Medulla oblongata (tissue), 1 donor: ENCODE measurements around the gene PPP2R5C.
"Not testable (repeated sequence)": the region's sequence is repeated elsewhere in the genome, so short reads cannot be mapped to it uniquely, and the experiment has no call there.

Experiments
- DNase-seq: peaks from one replicate; pipeline ENCODE4 v3.0.0-alpha.2; 2015; ENCODE audit errors: extremely low spot score

PPP2R5C gene

DNA sequence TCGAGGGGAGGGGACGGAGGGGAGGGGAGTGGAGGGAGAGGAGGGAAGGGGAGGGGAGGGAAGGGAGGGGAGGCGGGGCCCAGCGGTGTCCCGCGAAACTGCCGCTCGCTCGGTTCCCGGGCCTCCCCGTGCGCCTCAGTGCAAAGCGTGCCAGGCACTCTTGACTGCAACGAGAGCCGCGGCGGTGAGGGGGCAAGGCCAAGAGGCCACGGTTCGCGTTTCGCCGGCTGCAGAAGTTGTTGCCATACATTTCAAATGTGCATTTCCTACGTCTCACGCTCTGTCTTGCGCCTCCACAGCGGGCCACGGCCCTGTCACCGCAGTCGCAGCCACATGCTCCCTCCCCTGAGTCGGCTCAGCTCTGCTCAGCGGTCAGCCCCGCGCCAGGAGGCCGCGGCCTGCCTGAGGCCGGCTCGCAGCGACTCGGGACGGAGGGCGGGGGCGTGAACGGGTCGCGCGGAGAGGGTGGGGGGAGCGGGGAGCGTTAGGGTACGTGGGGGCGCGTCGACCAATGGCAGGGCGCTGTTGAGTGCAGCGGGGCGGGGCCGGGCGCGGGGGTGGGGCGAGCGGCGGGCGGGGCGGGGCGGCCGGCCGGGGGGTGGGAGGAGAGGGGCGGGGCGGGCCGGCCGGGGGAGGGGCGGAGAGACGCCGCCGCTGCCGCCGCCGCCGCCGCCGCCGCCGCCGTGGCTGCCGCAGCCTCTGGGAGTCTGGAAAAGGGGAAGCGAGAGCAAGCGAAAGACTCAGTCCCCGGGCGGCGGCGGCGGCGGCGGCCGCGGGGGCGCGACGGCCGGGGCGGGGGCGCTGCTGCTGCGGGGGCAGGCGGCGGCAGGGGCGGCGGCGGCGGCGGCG lies at the start of gene PPP2R5C:
Gene PPP2R5C (plus strand): TSS at position 678 of the 849 bp plus-strand sequence. CDS start 185 bp downstream, outside the sequence.
- peak; percentile 91 for DNase-seq

DNA sequence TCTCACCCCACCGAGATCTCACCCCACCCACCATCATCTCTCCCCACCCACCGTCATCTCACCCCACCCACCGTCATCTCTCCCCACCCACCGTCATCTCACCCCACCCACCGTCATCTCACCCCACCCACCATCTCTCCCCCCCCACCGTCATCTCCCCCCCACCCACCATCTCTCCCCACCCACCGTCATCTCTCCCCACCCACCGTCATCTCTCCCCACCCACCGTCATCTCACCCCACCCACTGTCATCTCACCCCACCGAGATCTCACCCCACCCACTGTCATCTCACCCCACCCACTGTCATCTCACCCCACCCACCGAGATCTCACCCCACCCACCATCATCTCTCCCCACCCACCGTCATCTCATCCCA lies 49.7 kb upstream of the PPP2R5C start:
- not testable (repeated sequence) for DNase-seq

- DNase-seq: not testable (repeated sequence)
Measured at GRCh38 chr14:101712341-101712740, 49.2 kb upstream of the PPP2R5C start.

DNA sequence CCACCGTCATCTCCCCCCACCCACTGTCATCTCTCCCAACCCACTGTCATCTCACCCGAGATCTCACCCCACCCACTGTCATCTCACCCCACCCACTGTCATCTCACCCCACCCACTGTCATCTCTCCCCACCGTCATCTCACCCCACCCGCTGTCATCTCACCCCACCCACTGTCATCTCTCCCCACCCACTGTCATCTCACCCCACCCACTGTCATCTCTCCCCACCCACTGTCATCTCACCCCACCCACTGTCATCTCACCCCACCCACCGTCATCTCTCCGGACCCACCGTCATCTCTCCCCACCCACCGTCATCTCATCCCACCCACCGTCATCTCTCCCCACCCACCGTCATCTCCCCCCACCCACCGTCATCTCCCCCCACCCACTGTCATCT lies 48.4 kb upstream of the PPP2R5C start:
- DNase-seq: not testable (repeated sequence)

DNA sequence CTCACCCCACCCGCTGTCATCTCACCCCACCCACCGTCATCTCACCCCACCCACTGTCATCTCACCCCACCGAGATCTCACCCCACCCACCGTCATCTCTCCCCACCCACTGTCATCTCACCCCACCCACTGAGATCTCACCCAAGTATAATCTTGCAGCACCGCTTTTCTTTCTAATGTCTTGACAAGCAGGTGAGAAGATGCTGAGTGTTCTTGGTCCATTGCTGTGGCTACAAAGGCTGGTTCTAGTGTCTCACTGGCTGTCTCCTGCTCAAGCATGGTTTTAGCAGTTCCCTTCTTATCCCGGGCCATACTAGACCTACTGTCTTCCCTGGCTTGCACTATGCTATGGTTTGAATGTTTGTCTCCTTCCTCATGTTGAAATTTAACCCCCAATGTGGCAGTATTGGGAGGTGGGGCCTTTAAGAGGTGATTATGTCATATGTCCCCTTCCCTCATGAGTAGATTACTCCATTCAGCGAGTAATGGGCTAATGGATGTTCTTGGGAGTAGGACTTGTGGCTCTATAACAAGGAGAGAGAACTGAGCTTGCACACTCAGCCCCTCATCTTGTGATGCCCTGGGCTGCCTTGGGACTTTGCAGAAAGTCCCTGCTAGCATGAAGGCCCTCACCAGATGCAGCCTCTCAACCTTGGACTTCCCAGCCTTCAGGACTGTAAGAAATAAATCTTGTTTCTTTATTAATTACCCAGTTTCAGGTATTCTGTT lies 47.7 kb upstream of the PPP2R5C start:
- DNase-seq: no peak

DNA sequence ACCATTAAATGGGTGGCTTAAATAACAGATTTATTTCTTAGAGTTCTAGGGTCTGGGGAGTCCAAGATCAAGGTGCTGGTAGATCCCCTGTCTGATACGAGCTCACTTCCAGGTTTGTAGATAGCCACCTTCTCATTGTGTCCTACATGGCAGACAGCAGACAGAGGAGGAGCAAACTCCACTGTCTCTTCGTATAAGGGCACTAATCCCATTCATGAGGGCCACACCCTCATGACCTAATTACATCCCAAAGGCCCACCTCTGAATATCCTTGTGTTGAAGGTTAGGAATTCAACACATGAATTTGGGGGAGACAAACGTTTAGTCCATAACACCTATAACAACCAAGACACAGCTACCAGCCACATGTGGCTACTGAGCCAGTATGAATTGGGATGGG lies 47.1 kb upstream of the PPP2R5C start:
- DNase-seq: no peak

DNA sequence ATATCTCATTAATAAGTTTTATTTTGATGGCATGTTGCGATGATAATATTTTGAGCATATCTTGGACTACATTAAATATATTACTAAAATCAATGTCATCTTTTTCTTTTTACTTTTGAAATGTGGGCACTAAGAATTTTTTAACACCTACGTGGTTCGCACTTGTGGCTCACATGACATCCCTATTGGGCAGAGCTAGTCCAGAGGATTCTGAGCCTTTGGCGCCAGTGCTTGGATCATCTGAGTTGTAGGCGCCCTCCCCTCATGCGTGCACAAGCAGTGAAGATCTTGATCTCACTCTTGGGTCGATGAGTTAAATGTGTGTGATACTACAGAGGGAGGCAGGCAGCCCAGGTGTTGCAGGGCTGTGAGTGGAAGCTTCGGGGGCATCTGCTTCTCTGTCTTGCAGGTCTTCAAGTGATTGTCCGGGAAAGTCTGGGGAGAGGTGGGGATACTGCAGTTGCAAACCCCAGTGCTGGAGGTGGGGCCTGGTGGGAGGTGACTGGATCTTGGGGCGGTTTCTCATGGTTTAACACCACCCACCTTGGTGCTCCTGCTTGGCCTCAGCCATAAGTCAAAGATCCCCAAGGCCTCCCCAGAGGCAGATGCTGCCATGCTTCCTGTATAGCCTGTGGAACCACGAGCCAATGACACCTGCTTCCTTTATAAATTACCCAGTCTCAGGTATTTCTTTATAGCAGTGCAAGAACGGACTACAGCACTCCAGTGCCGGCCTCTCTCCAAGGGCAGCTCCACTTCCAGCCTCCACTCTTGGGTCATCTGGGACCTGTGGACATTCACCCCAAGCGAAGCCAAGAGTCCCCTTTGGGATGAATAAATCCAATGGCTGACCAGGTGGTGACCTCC lies 46.1 kb upstream of the PPP2R5C start:
- DNase-seq: no peak

DNA sequence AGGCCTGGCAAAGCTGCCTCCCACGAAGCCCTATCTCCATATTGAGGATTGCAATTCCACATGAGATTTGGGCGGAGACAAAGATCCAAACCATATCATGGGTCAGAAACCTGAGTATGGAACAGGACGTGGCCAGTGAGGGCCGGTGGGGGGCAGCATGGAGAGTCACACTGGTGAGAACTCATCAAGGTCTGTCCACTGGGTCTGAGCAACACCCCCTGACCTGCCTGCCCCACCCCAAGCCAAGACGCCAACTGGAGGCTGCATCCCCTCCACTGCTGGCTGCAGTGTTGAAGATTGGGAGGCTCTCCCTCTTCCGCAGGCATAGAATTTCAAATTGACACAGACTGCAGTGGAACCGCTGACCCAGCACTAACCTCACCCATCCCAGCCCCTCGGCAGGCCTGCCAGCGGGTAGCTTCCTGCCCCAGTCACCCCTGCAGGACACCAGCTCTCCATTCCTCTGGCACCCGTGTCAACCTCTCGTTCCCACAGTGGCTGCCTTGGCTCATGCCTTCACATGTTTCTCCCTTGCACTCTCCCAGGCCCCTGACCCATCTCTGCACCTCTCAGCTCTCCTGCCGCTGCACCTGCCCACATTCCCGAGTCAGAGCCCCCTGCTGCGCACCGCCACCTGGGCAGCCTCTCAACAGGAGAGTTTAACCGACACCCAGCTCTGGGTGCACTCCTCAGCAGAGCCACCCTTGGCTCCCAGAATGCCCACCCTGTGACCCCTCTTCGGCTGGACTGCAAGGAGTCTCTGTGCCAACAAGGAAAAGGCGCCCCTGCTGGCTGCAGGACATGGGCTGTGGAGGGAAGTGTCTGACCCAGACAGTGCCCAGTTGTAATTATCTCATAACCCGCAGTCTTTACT lies 45.2 kb upstream of the PPP2R5C start:
- no peak for DNase-seq

GRCh38 chr14:101716956-101717662 lies 44.4 kb upstream of the PPP2R5C start:
- no peak for DNase-seq

- no peak for DNase-seq
Measured at GRCh38 chr14:101717663-101718490, 43.6 kb upstream of the PPP2R5C start.

GRCh38 chr14:101719045-101719645 lies 42.4 kb upstream of the PPP2R5C start:
- DNase-seq: no peak

DNA sequence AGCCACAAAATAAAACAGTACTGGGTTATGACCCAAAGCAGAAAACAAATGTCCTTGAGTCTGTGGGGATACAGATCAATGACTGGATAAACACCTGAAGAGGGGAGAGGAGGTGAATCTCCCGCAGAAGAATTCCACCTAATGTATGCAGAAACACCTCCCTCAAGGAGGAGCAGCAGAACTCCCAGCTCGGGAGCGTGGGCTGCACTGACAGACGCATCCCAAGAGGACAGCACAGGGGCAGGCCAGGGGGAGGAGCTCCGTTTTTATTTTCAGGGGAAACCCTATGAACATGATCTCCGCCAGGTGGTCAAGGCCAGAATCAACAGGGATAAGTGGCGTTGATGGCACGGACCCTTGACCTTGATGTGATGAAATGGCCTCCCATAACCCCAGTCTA lies 41.8 kb upstream of the PPP2R5C start:
- DNase-seq: no peak

DNA sequence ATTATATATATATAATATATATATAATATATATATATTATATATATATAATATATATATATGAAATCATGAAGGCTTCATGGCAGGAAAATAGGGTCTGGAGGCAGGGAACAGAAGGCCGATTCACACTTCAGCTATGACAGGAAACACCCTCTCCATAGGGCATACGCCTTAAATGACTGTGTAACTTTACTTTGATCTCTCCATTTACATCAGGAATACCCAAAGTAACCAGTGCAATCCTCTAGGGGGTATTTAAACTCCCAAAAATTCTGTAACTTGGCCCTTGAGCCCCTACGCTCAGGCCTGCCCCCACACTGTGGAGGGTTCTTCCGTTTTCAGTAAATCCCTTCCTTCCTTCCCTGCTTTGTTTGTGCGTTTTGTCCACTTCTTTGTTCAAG lies 40.4 kb upstream of the PPP2R5C start:
- no peak for DNase-seq

DNA sequence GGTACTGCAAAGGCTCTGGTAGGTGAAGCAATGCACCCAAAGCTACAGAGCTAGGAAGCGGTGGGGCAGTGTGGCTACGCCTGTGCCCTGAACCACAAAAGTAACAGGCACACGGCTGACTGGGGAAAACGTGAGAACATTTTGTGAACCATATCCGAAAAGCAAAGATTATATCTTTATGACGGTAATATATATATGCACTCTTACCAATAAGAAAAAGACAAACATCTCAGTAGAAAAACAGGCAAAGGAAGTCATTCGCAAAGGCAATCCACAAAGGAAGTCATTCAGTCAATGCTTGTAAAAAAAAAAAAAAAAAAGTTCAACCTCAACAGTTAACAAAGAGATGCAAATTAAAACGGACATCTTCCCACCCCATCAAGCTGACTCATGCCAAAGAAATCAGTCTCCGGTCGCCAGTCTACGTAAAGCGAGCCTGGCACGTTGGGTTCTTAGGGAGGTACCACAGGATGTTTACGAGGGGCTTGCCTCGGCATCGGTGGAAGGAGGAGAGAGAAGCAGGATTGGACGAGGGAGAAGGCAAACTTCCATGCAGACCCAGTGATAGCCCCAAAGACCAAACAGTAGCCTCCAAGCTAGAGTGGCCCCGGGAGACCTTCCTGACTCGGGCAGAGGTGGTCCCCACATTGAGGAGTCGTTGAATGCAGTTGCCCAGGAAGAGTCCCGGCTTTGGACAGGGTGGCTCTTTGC lies 39.4 kb upstream of the PPP2R5C start:
- no peak for DNase-seq

DNA sequence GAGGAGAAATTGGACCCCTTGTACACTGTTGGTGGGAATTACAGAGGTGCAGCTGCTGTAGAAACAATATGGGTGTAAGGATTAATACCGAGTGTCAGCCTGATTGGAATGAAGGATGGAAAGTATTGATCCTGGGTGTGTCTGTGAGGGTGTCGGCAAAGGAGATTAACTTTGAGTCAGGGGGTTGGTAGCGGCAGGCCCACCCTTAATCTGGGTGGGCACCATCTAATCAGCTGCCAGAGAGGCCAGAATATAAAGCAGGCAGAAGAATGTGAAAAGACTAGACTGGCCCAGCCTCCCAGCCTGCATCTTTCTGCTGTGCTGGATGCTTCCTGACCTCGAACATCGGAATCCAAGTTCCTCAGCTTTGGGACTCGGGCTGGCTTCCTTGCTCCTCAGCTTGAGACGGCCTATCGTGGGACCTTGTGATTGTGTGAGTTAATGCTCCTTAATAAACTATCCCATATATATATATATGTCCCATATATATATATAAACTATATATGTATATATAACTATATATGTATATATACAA lies 38.4 kb upstream of the PPP2R5C start:
- no peak for DNase-seq

- DNase-seq: not testable (repeated sequence)
Measured at GRCh38 chr14:101725652-101726051, 35.9 kb upstream of the PPP2R5C start.

DNA sequence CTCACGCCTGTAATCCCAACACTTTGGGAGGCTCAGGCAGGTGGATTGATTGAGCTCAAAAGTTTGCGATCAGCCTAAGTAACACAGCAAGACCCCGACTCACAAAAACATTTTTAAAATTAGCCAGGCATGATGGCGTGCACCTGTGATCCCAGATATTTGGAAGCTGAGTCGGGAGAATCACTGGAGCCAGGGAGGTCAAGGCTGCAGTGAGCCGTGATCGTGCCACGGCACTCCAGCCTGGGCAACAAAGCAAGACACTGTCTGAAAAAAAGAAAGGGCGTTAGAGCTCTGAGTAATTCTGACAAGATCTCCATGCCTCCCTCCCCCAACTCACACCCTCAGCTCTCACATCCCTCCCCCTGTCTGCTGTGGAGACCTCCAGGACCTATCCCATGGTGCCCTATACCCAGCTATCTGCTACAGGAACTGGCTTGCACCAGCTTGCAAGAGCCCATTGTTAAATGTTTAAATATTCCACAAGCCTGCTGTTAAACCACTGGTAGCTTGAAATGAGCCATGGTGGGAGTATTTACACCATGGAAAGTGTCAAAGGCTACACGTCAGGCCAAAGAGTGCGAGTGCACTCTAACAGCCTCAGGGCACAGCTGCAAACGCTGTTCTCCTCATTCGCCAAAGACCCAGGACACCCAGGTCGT lies 35.1 kb upstream of the PPP2R5C start:
- DNase-seq: no peak

DNA sequence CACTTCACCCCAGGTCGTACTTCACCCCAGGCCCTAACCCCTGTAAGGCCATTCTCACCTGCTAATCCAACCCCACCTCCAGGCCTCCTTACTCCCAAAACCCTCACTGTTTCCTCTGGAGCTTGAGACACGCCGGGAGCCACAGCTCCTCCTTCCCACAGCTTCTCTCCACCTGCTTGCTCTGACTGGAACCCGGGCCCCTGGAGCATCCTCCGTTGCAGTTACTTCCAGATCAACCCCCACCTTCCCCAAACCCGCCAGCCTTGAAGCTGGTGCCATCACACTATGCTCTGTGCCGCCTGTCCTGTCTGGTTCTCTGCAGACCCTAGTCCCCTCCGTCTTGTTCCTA lies 34.6 kb upstream of the PPP2R5C start:
- no peak for DNase-seq
